HFF-Myc (cell line): ENCODE measurements around the gene OIT3.

ENCODE experiments used
- DNase-seq: peaks from one replicate; pipeline ENCODE4 v3.0.0-alpha.2; 2011; ENCODE audit warnings: low read depth; ENCODE audit errors: extremely low read depth
- H3K4me3 ChIP-seq: replicated peaks from 2 replicates; pipeline ENCODE4 v1.5.1; 2011; ENCODE audit warnings: low read depth, mild to moderate bottlenecking, control low read depth, low read length
- CTCF ChIP-seq: IDR thresholded peaks from 2 replicates; pipeline ENCODE4 v1.5.1; 2012; ENCODE audit warnings: mild to moderate bottlenecking, low read depth, low read length, control low read depth; ENCODE audit errors: missing control alignments

Gene OIT3

GRCh38 chr10:72893136-72893798, at the start of gene OIT3:
Gene OIT3 (plus strand): TSS chr10:72893739. CDS start chr10:72893799, 60 bp downstream.
- no peak for TF ChIP-seq CTCF
- no peak for DNase-seq
- H3K4me3 ChIP-seq: no peak within 1 kb of the TSS

GRCh38 chr10:72846238-72846637, 47.3 kb upstream of the OIT3 start:
- no peak for TF ChIP-seq CTCF
- peak; percentile 42 for DNase-seq

GRCh38 chr10:72847681-72848080, 45.9 kb upstream of the OIT3 start:
- no peak for TF ChIP-seq CTCF
- H3K4me3 ChIP-seq: no peak overlapping the region
- DNase-seq: no peak

More at GRCh38 chr10:72846238-72846637, 47.3 kb upstream of the OIT3 start:
- H3K4me3 ChIP-seq: no peak overlapping the region

GRCh38 chr10:72850861-72851260, 42.7 kb upstream of the OIT3 start:
- no peak overlapping the region for H3K4me3 ChIP-seq
- TF ChIP-seq CTCF: no peak
- no peak for DNase-seq

GRCh38 chr10:72851509-72851908, 42.0 kb upstream of the OIT3 start:
- no peak for TF ChIP-seq CTCF
- no peak overlapping the region for H3K4me3 ChIP-seq
- DNase-seq: no peak

GRCh38 chr10:72852508-72852907, 41.0 kb upstream of the OIT3 start:
- DNase-seq: no peak
- no peak for TF ChIP-seq CTCF
- no peak overlapping the region for H3K4me3 ChIP-seq

GRCh38 chr10:72855129-72855528, 38.4 kb upstream of the OIT3 start:
- no peak for DNase-seq
- no peak overlapping the region for H3K4me3 ChIP-seq
- TF ChIP-seq CTCF: no peak
